WTC11 (cell line): ENCODE measurements around the gene KLF7. TPM values are rescaled to one million over a fixed set of nuclear protein-coding genes. Genes with fewer than 3 reads are reported as not detected.

Experiments
- ATAC-seq: fragments of 200-7000 bp; cut with Tn5 transposase; 2 replicates; pipeline ENCODE4 v1.10.0; 2021; ENCODE audit warnings: mild to moderate bottlenecking, moderate library complexity
- CTCF ChIA-PET: fragments of 300-600 bp; sonication (Branson Sonifier 250); formaldehyde crosslinking; loops from one replicate; lab custom pipeline; 2021; ENCODE audit warnings: antibody characterized with exemption; lab: Charles Lee
- POLR2A ChIA-PET: fragments of 350-600 bp; sonication (Branson Sonifier 250); formaldehyde crosslinking; loops from one replicate; lab custom pipeline; 2021; ENCODE audit warnings: antibody characterized with exemption; lab: Charles Lee
- DNase-seq: peaks from one replicate; pipeline ENCODE4 v3.0.0; 2021; ENCODE audit warnings: low spot score
- H3K27ac Mint-ChIP-seq: 2 replicates; pipeline ENCODE4 v1.8.0; 2021; ENCODE audit warnings: mixed read lengths
- H3K27me3 Mint-ChIP-seq: 2 replicates; pipeline ENCODE4 v1.8.0; 2021; ENCODE audit warnings: low read depth, mild to moderate bottlenecking, moderate library complexity, mixed read lengths
- H3K36me3 Mint-ChIP-seq: 2 replicates; pipeline ENCODE4 v1.8.0; 2021; ENCODE audit warnings: mixed read lengths
- H3K4me1 Mint-ChIP-seq: 2 replicates; pipeline ENCODE4 v1.8.0; 2022; ENCODE audit warnings: mixed read lengths
- H3K4me3 Mint-ChIP-seq: 2 replicates; pipeline ENCODE4 v1.8.0; 2021; ENCODE audit warnings: mild to moderate bottlenecking, moderate library complexity, mixed read lengths
- H3K9me3 Mint-ChIP-seq: 2 replicates; pipeline ENCODE4 v1.8.0; 2021; ENCODE audit warnings: mixed read lengths
- AR ChIP-seq: fragments of 250-450 bp; sonication (Bioruptor Pico); IDR thresholded peaks from 2 replicates; pipeline ENCODE4 v1.9.0; 2021; ENCODE audit warnings: mild to moderate bottlenecking
- ATF6 ChIP-seq: sonication (generic); formaldehyde crosslinking; IDR thresholded peaks from 2 replicates; pipeline ENCODE4 v1.8.1; 2023; ENCODE audit warnings: mild to moderate bottlenecking, missing genetic modification reagents
- CREM ChIP-seq: sonication (generic); formaldehyde crosslinking; IDR thresholded peaks from 2 replicates; pipeline ENCODE4 v1.8.1; 2022; ENCODE audit warnings: mild to moderate bottlenecking, missing genetic modification reagents, moderate library complexity
- E2F5 ChIP-seq: sonication (generic); formaldehyde crosslinking; IDR thresholded peaks from 2 replicates; pipeline ENCODE4 v1.8.1; 2022; ENCODE audit warnings: mild to moderate bottlenecking, moderate library complexity, missing genetic modification reagents
- ELF4 ChIP-seq: sonication (generic); formaldehyde crosslinking; IDR thresholded peaks from 2 replicates; pipeline ENCODE4 v1.8.1; 2022; ENCODE audit warnings: low read depth, mild to moderate bottlenecking, moderate library complexity, missing genetic modification reagents
- FOXP1 ChIP-seq: sonication (generic); formaldehyde crosslinking; IDR thresholded peaks from 2 replicates; pipeline ENCODE4 v1.8.0; 2022; ENCODE audit warnings: missing genetic modification reagents, mild to moderate bottlenecking, moderate library complexity, borderline replicate concordance
- GABPB1 ChIP-seq: sonication (generic); formaldehyde crosslinking; IDR thresholded peaks from 2 replicates; pipeline ENCODE4 v1.8.1; 2023; ENCODE audit warnings: mild to moderate bottlenecking, missing genetic modification reagents
- GRHL2 ChIP-seq: fragments of 250-450 bp; sonication (Bioruptor Pico); IDR thresholded peaks from 2 replicates; pipeline ENCODE4 v1.8.0; 2022; ENCODE audit warnings: mild to moderate bottlenecking, moderate library complexity; ENCODE audit not compliant: insufficient replicate concordance, severe bottlenecking
- HMGXB4 ChIP-seq: sonication (generic); formaldehyde crosslinking; IDR thresholded peaks from 2 replicates; pipeline ENCODE4 v1.8.1; 2023; ENCODE audit warnings: mild to moderate bottlenecking, moderate library complexity, missing genetic modification reagents
- JUN ChIP-seq: sonication (generic); formaldehyde crosslinking; IDR thresholded peaks from 2 replicates; pipeline ENCODE4 v1.8.0; 2023; ENCODE audit warnings: mild to moderate bottlenecking, missing genetic modification reagents
- MXD4 ChIP-seq: fragments of 250-450 bp; sonication (Bioruptor Pico); IDR thresholded peaks from 2 replicates; pipeline ENCODE4 v1.8.0; 2021; ENCODE audit warnings: mild to moderate bottlenecking, moderate library complexity, borderline replicate concordance
- MYBL2 ChIP-seq: sonication (generic); formaldehyde crosslinking; IDR thresholded peaks from 2 replicates; pipeline ENCODE4 v1.8.1; 2023; ENCODE audit warnings: mild to moderate bottlenecking, moderate library complexity, missing genetic modification reagents
- NFATC4 ChIP-seq: fragments of 250-450 bp; sonication (Bioruptor Pico); IDR thresholded peaks from 2 replicates; pipeline ENCODE4 v1.9.0; 2021; ENCODE audit warnings: mild to moderate bottlenecking
- NFE2L1 ChIP-seq: sonication (generic); formaldehyde crosslinking; IDR thresholded peaks from 2 replicates; pipeline ENCODE4 v1.8.1; 2023; ENCODE audit warnings: missing genetic modification reagents
- NR1H2 ChIP-seq: sonication (generic); formaldehyde crosslinking; IDR thresholded peaks from 2 replicates; pipeline ENCODE4 v1.9.0; 2021; ENCODE audit warnings: mild to moderate bottlenecking, moderate library complexity, missing genetic modification reagents
- OVOL2 ChIP-seq: fragments of 250-450 bp; sonication (Bioruptor Pico); IDR thresholded peaks from 2 replicates; pipeline ENCODE4 v1.9.0; 2021; ENCODE audit warnings: mild to moderate bottlenecking, borderline replicate concordance
- RORB ChIP-seq: fragments of 250-450 bp; sonication (Bioruptor Pico); IDR thresholded peaks from 2 replicates; pipeline ENCODE4 v1.9.0; 2021; ENCODE audit warnings: mild to moderate bottlenecking
- SMAD3 ChIP-seq: sonication (generic); formaldehyde crosslinking; IDR thresholded peaks from 2 replicates; pipeline ENCODE4 v1.8.0; 2022; ENCODE audit warnings: missing genetic modification reagents, mild to moderate bottlenecking, borderline replicate concordance
- SMAD4 ChIP-seq: sonication (generic); formaldehyde crosslinking; IDR thresholded peaks from 2 replicates; pipeline ENCODE4 v1.8.0; 2022; ENCODE audit warnings: mild to moderate bottlenecking, missing genetic modification reagents
- SP1 ChIP-seq: sonication (generic); formaldehyde crosslinking; conservative IDR thresholded peaks from 2 replicates; pipeline ENCODE4 v1.8.1; 2022; ENCODE audit warnings: missing genetic modification reagents
- TEAD1 ChIP-seq: sonication (generic); formaldehyde crosslinking; IDR thresholded peaks from 2 replicates; pipeline ENCODE4 v1.8.0; 2022; ENCODE audit warnings: mild to moderate bottlenecking, missing genetic modification reagents
- TP53 ChIP-seq: sonication (generic); formaldehyde crosslinking; IDR thresholded peaks from 2 replicates; pipeline ENCODE4 v1.8.1; 2023; ENCODE audit warnings: mild to moderate bottlenecking, missing genetic modification reagents
- USF2 ChIP-seq: sonication (generic); formaldehyde crosslinking; IDR thresholded peaks from 2 replicates; pipeline ENCODE4 v1.8.1; 2023; ENCODE audit warnings: mild to moderate bottlenecking, missing genetic modification reagents, moderate library complexity
- ZBTB21 ChIP-seq: sonication (generic); formaldehyde crosslinking; IDR thresholded peaks from 2 replicates; pipeline ENCODE4 v1.8.1; 2023; ENCODE audit warnings: mild to moderate bottlenecking, missing genetic modification reagents, borderline replicate concordance
- ZNF219 ChIP-seq: sonication (generic); formaldehyde crosslinking; IDR thresholded peaks from 2 replicates; pipeline ENCODE4 v1.8.0; 2023; ENCODE audit warnings: missing genetic modification reagents, mild to moderate bottlenecking, borderline replicate concordance
- ZNF317 ChIP-seq: sonication (generic); formaldehyde crosslinking; IDR thresholded peaks from 2 replicates; pipeline ENCODE4 v1.8.1; 2023; ENCODE audit warnings: low read depth, mild to moderate bottlenecking, moderate library complexity, missing genetic modification reagents, borderline replicate concordance
- ZNF532 ChIP-seq: fragments of 250-450 bp; sonication (Bioruptor Pico); IDR thresholded peaks from 2 replicates; pipeline ENCODE4 v1.9.0; 2021; ENCODE audit warnings: mild to moderate bottlenecking, borderline replicate concordance
- total RNA-seq: library from RNA; stranded (reverse); gene quantifications from 3 replicates; pipeline ENCODE4 v1.2.3, GENCODE V29; 2021

Gene KLF7
- total RNA-seq, 1 experiment from 2014 or later = 25.4 TPM

- TF ChIP-seq ELF4 (CRISPR knock-in tag) (no peak), MXD4 (CRISPR knock-in tag) (no peak), MYBL2 (CRISPR knock-in tag) (no peak), TP53 (CRISPR knock-in tag) (no peak), NFE2L1 (CRISPR knock-in tag) (no peak), USF2 (CRISPR knock-in tag) (no peak), GABPB1 (CRISPR knock-in tag) (no peak), AR (CRISPR knock-in tag) (no peak), ZNF532 (CRISPR knock-in tag) (no peak), SP1 (CRISPR knock-in tag) (no peak), ZNF317 (no peak)
Measured at GRCh38 chr2:207184348-207184747, 18.6 kb upstream of the KLF7 start (continued).

- H3K4me1 Mint-ChIP-seq = no peaks in the 10 kb centered on the region
- H3K4me3 Mint-ChIP-seq = no peak overlapping the region
- ChIA-PET POLR2A (no interaction called here), CTCF (no interaction called here)
- no peak overlapping the region for H3K27ac Mint-ChIP-seq
- no peak for ATAC-seq
- H3K27me3 Mint-ChIP-seq = no peaks in the 10 kb centered on the region
- DNase-seq = no peak
- no peaks in the 10 kb centered on the region for H3K36me3 Mint-ChIP-seq
- peaks cover 19% of the 10 kb centered on the region for H3K9me3 Mint-ChIP-seq
- TF ChIP-seq ATF6 (CRISPR knock-in tag) (no peak), RORB (CRISPR knock-in tag) (no peak), SMAD3 (no peak), NFATC4 (no peak), SMAD4 (CRISPR knock-in tag) (no peak), TEAD1 (CRISPR knock-in tag) (no peak), GRHL2 (CRISPR knock-in tag) (no peak), HMGXB4 (no peak), FOXP1 (CRISPR knock-in tag) (no peak), ZNF219 (CRISPR knock-in tag) (no peak), CREM (no peak), E2F5 (CRISPR knock-in tag) (no peak), OVOL2 (CRISPR knock-in tag) (no peak), NR1H2 (CRISPR knock-in tag) (no peak), NFE2L1 (CRISPR knock-in tag) (no peak), JUN (CRISPR knock-in tag) (no peak), ZBTB21 (CRISPR knock-in tag) (no peak)
Measured at GRCh38 chr2:207183506-207183905, 17.8 kb upstream of the KLF7 start.
